ENCODE measurements around the gene RFX1.

The RFX1 gene

GRCh38 chr19:13974073-13974472 is 32.0 kb downstream of the RFX1 start:
- TF ChIP-seq REST (IDR thresholded peaks at IDR 0.05; ENCODE audit: insufficient read depth in 1 of 2, low read depth in 2 of 2, low read length in 2 of 2) (no peak), TAF1 (IDR thresholded peaks at IDR 0.05; ENCODE audit: borderline replicate concordance, insufficient read depth, low read length) (no peak), FOXP2 (optimal IDR thresholded peaks at IDR 0.05; ENCODE audit: borderline replicate concordance, extremely low read depth, extremely low read length, insufficient read depth) (no peak), SIN3A (IDR thresholded peaks at IDR 0.05; ENCODE audit: borderline replicate concordance, insufficient read depth, low read length) (no peak), POLR2AphosphoS5 (IDR thresholded peaks at IDR 0.05; ENCODE audit: low read depth, low read length) (no peak)

- TF ChIP-seq POLR2AphosphoS5 (IDR thresholded peaks at IDR 0.05; ENCODE audit: low read depth, low read length), result no peak
- no peak for TF ChIP-seq TAF1 (IDR thresholded peaks at IDR 0.05; ENCODE audit: borderline replicate concordance, insufficient read depth, low read length)
- no peak for TF ChIP-seq REST (IDR thresholded peaks at IDR 0.05; ENCODE audit: insufficient read depth in 1 of 2, low read depth in 2 of 2, low read length in 2 of 2)
- TF ChIP-seq SIN3A (IDR thresholded peaks at IDR 0.05; ENCODE audit: borderline replicate concordance, insufficient read depth, low read length), result no peak
- TF ChIP-seq FOXP2 (optimal IDR thresholded peaks at IDR 0.05; ENCODE audit: borderline replicate concordance, extremely low read depth, extremely low read length, insufficient read depth), result no peak
Measured at GRCh38 chr19:13972368-13973155, 33.6 kb downstream of the RFX1 start.

GRCh38 chr19:13969897-13970296 is 36.2 kb downstream of the RFX1 start:
- no peak for TF ChIP-seq SIN3A (IDR thresholded peaks at IDR 0.05; ENCODE audit: borderline replicate concordance, insufficient read depth, low read length)
- TF ChIP-seq POLR2AphosphoS5 (IDR thresholded peaks at IDR 0.05; ENCODE audit: low read depth, low read length), result no peak
- TF ChIP-seq TAF1 (IDR thresholded peaks at IDR 0.05; ENCODE audit: borderline replicate concordance, insufficient read depth, low read length), result no peak

- TF ChIP-seq SIN3A (IDR thresholded peaks at IDR 0.05; ENCODE audit: borderline replicate concordance, insufficient read depth, low read length) (no peak), FOXP2 (optimal IDR thresholded peaks at IDR 0.05; ENCODE audit: borderline replicate concordance, extremely low read depth, extremely low read length, insufficient read depth) (no peak), TAF1 (IDR thresholded peaks at IDR 0.05; ENCODE audit: borderline replicate concordance, insufficient read depth, low read length) (no peak), REST (IDR thresholded peaks at IDR 0.05; ENCODE audit: insufficient read depth in 1 of 2, low read depth in 2 of 2, low read length in 2 of 2) (no peak), POLR2AphosphoS5 (IDR thresholded peaks at IDR 0.05; ENCODE audit: low read depth, low read length) (no peak)
Measured at GRCh38 chr19:13968999-13969398, 37.1 kb downstream of the RFX1 start.

- TF ChIP-seq SIN3A (IDR thresholded peaks at IDR 0.05; ENCODE audit: borderline replicate concordance, insufficient read depth, low read length) (no peak), POLR2AphosphoS5 (IDR thresholded peaks at IDR 0.05; ENCODE audit: low read depth, low read length) (no peak), TAF1 (IDR thresholded peaks at IDR 0.05; ENCODE audit: borderline replicate concordance, insufficient read depth, low read length) (no peak), FOXP2 (optimal IDR thresholded peaks at IDR 0.05; ENCODE audit: borderline replicate concordance, extremely low read depth, extremely low read length, insufficient read depth) (no peak), REST (IDR thresholded peaks at IDR 0.05; ENCODE audit: insufficient read depth in 1 of 2, low read depth in 2 of 2, low read length in 2 of 2) (no peak)
Measured at GRCh38 chr19:13968383-13968935, 37.7 kb downstream of the RFX1 start.

All from PFSK-1 (cell line).